NCI-H446 treated with DMSO at 0.1 percent for 48 hours (cell line): ENCODE measurements around the gene MCC.
A peak's percentile ranks its signal among the peaks of the same experiment; 100 is the strongest.

Experiments used
- DNase-seq: peaks from one replicate; lab custom pipeline; 2025; lab: John Stamatoyannopoulos, UW

MCC gene

GRCh38 chr5:113202287-113202686 lies 286.0 kb downstream of the MCC start:
- no peak for DNase-seq

GRCh38 chr5:113201715-113202114 lies 286.5 kb downstream of the MCC start:
- no peak for DNase-seq

- DNase-seq: no peak
Observed at GRCh38 chr5:113199122-113199905, 288.9 kb downstream of the MCC start.

GRCh38 chr5:113197456-113198200 lies 290.6 kb downstream of the MCC start:
- no peak for DNase-seq

GRCh38 chr5:113195771-113196170 lies 292.5 kb downstream of the MCC start:
- peak; percentile 34 for DNase-seq

- DNase-seq: no peak
Observed at GRCh38 chr5:113195251-113195650, 293.0 kb downstream of the MCC start.

DNA sequence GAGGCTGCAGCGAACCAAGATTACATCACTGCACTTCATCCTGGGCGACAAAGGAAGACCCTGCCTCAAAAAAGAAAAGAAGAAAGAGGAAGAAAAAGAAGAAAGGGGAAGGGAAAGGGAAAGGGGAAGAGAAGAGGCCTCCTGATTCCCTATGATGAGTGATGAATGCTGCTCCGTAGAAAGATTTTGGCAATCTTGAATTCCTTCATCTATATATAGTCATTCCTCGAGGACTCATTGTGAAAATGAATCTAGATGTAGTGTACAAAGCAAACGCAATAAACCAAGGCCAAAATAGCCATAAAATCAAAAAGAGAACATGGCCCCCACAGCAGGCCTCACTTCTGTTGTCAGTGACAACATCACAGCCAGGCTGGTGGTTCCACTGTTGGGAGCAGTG lies 293.7 kb downstream of the MCC start:
- DNase-seq: no peak

- DNase-seq: no peak
Observed at GRCh38 chr5:113194125-113194524, 294.1 kb downstream of the MCC start.

DNA sequence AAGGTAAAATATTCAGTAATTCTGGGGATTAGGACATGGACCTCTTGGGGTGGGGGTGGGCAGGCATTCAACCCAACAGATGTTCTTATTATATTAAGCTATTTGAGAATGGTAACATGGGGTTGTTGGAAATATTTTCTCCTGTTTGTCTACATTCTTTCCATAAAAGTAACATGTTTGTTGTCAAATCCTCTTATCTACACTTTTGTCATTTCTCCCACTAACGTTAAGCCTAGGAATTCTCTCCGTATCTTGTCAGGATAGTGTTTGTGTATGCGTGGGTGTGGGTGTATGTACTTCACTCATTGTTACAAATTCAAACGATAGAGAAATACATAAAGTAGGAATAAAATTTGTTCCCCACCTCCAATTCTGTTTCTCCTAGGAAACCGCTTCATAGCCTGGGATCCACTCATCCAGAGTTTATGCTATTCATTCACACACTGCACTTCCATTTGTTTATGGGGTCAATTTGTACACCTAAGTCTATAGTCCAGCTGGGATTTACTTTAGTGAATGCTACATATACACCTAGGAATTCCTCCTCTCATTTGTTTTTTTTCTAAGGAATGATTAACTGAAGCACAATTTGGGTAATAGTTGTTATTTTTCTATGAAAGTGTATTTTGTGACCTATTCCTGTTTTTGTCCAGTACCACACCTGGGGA lies 294.8 kb downstream of the MCC start:
- no peak for DNase-seq

GRCh38 chr5:113192541-113192940 lies 295.7 kb downstream of the MCC start:
- DNase-seq: no peak

DNA sequence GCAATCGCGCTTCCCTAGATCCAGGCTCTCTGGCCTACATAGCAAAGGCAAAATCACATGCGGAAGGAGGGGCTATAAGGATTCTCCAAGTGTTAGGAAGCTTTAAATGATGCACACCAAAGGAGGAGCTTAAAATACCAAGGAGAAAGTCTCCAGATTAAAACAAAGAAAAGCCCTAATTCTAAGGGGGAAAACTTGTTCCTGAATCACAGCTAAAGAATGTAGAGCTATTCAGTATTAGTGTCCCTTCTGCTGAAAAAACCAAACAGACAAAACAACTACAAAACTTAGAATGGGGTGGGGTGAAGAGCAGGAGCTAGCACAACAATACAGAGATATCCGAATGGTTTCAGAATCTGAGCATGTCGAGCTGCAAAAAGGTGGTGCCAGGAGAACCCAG lies 297.9 kb downstream of the MCC start:
- no peak for DNase-seq

- DNase-seq: no peak
Observed at GRCh38 chr5:113189291-113189690, 299.0 kb downstream of the MCC start.

DNA sequence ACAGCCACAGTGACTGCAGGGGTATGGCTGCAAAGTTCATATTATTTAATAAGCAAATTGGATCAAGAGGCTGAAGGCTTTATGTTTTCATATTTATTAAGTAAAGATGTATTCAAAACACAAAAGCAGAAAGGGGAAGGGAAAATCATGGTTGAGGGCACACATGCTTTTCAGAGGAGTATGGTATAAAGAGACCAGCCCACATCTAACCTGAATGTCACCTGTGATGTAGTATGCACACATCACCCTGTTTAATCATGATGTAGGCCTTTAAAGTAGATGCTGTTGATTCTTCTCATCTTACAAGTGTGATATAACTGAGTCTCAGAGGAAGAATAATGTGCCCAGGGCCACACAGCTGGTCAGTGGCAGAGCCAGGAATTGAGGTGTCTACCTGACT lies 299.8 kb downstream of the MCC start:
- DNase-seq: no peak

GRCh38 chr5:113187906-113188305 lies 300.3 kb downstream of the MCC start:
- no peak for DNase-seq

GRCh38 chr5:113186061-113186460 lies 302.2 kb downstream of the MCC start:
- DNase-seq: no peak

GRCh38 chr5:113183694-113184093 lies 304.6 kb downstream of the MCC start:
- peak; percentile 36 for DNase-seq

GRCh38 chr5:113182658-113183344 lies 305.5 kb downstream of the MCC start:
- DNase-seq: no peak

GRCh38 chr5:113181853-113182490 lies 306.3 kb downstream of the MCC start:
- DNase-seq: no peak

- no peak for DNase-seq
Observed at GRCh38 chr5:113181409-113181808, 306.8 kb downstream of the MCC start.

DNA sequence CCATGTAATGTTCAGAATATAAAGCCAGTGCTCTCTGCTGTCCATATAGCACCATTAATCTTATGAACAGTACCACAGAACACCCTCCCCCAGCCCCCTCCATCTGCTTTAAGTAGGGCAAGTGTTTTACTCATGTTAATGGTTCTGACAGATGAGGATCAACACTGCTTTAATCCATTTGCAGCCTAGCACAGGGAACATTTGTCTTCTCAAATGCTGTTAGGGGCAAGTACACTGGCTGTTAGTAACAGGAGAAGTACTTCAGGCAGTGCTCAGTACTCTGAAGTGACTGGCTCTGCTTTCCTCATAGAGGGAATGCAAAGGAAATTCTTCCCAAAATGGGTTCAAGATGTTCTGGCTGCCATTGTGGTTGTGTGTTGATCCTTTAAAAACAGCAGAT lies 309.1 kb downstream of the MCC start:
- no peak for DNase-seq

DNA sequence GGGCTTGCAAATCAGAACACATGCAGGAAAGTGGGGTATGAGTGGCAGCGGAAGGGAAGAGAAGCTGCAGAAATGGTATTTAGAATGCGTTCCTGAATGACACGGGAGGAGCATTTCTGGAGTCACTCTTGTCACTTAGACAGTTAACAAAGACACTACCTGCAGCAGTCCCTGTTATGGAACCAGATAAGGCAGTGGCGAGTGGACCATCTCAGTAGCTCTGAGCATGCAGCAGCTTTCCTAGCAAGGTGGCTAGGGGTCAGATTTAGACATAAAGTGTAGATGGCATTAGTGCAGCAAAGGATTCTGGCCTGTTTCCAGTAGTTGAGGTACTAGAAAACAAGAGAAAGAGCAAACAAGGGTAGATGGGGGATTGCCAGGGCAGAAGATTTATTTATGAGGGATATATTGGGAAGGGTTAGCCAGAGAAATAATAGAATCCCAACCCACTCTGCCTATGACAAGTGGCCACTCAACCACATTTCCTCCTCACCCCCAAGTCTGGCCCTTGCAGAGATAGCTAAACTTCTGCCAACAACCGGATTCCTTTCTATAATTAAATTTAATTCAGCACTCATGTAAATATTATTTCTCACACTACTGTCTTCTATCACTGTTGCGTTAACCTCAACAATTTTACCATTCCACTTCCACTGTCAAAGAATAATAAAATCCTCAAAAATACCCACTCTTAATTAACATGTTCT lies 310.0 kb downstream of the MCC start:
- peak; percentile 53 for DNase-seq
